A375 (cell line): ENCODE measurements around the gene SLC15A1. TPM values are rescaled to one million over a fixed set of nuclear protein-coding genes. Genes with fewer than 3 reads are reported as not detected.

Experiments used
- small RNA-seq: library from RNA; depleted of rRNA; stranded (forward); fragments of <200 nt; gene quantifications from one replicate; pipeline ENCODE3, GENCODE V24; 2014
- total RNA-seq: library from RNA; depleted of rRNA; stranded (reverse); fragments of >200 nt; shearing (Covaris generic); gene quantifications from 2 replicates; pipeline ENCODE4 v1.2.3, GENCODE V29; 2014; rRNA removed

Gene SLC15A1
- 0.21 TPM in 1 of 2 replicates, not detected in the other for total RNA-seq

DNA sequence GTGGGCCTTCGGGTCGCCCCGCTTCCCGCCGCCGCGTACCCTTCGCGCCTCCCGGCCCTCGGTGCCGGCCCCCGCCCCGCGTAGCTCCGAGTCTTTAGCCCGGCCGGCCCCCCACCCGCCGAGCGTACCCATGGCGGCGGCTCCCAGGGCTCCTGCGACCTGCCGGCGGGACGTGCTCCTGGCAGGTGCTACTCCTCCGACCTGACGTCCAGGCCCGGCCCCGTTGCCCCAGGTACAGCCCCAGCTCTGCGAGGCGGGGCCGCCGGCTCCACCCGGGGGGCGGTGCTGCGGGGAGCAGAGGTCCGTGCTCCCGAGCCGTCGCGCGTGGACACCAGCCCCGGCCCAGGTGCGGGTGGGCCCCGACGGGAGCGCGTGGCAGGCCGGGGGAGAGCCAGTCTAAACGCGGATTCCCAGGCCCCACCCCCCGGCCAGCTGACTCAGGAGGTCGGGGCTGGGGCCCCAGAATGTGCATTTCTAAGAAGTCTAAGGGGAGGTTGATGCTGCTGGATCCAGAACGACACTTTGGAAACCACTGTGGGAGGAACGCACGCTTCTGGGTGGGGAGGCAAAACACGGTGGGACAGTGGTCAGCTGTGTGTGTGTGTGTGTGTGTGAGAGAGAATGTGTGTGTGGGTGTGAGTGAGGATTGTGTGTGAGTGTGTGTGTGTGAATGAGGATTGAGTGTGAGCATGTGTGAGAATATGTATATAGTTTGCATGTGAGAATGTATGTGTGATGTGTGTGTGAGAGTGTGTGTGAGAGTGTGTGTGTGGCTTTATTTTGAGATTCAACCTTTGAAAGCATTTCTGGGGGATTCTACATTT is at the start of gene SLC15A1:
Gene SLC15A1 (minus strand): TSS at position 206 of the 824 bp plus-strand sequence. CDS start 74 bp downstream, at position 132.

Small RNA genes within 50 kb of the gene (small RNA-seq; reads per million reads assigned to genes)
- gene RN7SL60P, result not detected

Other genes starting within 250 kb of the SLC15A1 start
- gene STK24, start 175.6 kb downstream of the SLC15A1 start, total RNA-seq, result 82.6 and 108 TPM in 2 replicates
- 14.0 and 14.3 TPM in 2 replicates for gene DOCK9, start 225.4 kb upstream of the SLC15A1 start, total RNA-seq